Thymus (tissue), 11 donors: ENCODE data around the gene PLCB1. TPM values are rescaled to one million over a fixed set of nuclear protein-coding genes. Genes with fewer than 3 reads are reported as not detected.

Source experiments
- DNase-seq, 9 donors: peaks; one replicate each; pipeline ENCODE4 v3.0.0-alpha.2; 2013; ENCODE audit warnings: low spot score in 9 of 9, low read depth in 6 of 9, missing footprints in 1 of 9
- H3K27ac ChIP-seq, 2 donors: one replicate each; pipeline ENCODE4 v1.5.1; 2013; ENCODE audit warnings: control low read depth in 1 of 2, low read depth in 1 of 2, low read length in 1 of 2, mild to moderate bottlenecking in 1 of 2, moderate library complexity in 1 of 2
- H3K27me3 ChIP-seq, 2 donors: one replicate each; pipeline ENCODE4 v1.5.1; 2013; ENCODE audit warnings: low read length in 1 of 2; ENCODE audit not compliant: control insufficient read depth in 2 of 2, insufficient read depth in 1 of 2
- H3K36me3 ChIP-seq, 2 donors: one replicate each; pipeline ENCODE4 v1.5.1; 2013; ENCODE audit warnings: low read length in 1 of 2, mild to moderate bottlenecking in 1 of 2, moderate library complexity in 1 of 2; ENCODE audit not compliant: control insufficient read depth in 2 of 2, insufficient read depth in 2 of 2
- H3K4me1 ChIP-seq, 2 donors: one replicate each; pipeline ENCODE4 v1.5.1; 2013; ENCODE audit warnings: low read length in 2 of 2; ENCODE audit not compliant: control insufficient read depth in 2 of 2, insufficient read depth in 2 of 2
- H3K4me3 ChIP-seq, 2 donors: one replicate each; pipeline ENCODE4 v1.5.1; 2013; ENCODE audit warnings: low read length in 2 of 2, control low read depth in 1 of 2, mild to moderate bottlenecking in 1 of 2
- H3K9me3 ChIP-seq, 2 donors: one replicate each; pipeline ENCODE4 v1.5.1; 2013; ENCODE audit warnings: low read length in 1 of 2, mild to moderate bottlenecking in 1 of 2; ENCODE audit not compliant: control insufficient read depth in 2 of 2, insufficient read depth in 1 of 2
- WGBS: extraction: QIAGEN DNeasy Blood & Tissue Kit; methylation state at CpG from one replicate; pipeline ENCODE4 v1.1.7; 2013; 5-methylcytosine and 5-hydroxymethylcytosine counted together
- polyA plus RNA-seq: library from polyadenylated mRNA; stranded (reverse); fragments of 200-250 nt; gene quantifications from one replicate; pipeline ENCODE4 v1.2.3, GENCODE V29; 2013
- total RNA-seq: library from RNA; stranded (reverse); fragments of 120-200 nt; gene quantifications from one replicate; pipeline ENCODE4 v1.2.4, GENCODE V29; 2013
- donor health status: healthy.

Gene PLCB1
- total and polyA plus RNA-seq, 2 donors = 4.1 to 4.7 TPM

DNA sequence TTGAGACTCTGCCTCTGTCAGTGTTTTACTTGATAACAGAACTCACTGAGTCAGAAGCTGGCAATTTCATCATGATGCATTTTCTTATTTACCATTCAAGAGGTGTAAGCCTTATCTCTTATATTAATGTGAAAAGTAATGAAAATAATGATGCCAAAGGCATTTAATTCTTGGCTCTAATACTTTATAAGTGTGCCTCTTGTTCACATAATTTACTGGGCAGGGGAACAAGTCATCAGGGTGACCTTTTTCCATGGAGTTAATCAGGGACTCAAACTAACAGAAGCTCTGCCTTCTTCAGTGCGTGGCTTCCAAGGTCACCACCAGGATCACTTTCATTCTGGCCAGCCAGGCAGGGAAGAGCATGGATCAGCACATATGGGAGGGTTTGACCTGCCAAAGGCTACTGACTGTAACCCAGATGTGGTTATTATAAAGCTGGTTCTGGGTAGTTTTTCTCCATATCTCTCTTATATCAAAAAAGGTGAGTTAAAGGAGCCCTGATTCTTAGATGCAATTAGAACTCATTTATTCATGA lies 5.2 kb upstream of the PLCB1 start:
- Histone ChIP-seq H3K9me3 (no peaks in the 10 kb centered on the region), H3K27ac (no peak overlapping the region), H3K36me3 (no peaks in the 10 kb centered on the region), H3K4me1 (peaks cover 3 to 5% of the 10 kb centered on the region in 2 donors), H3K27me3 (no peaks in the 10 kb centered on the region), H3K4me3 (no peak overlapping the region)
- WGBS = 96% methylated on average over 1 of the region's 1 CpG
- DNase-seq = no peak

DNA sequence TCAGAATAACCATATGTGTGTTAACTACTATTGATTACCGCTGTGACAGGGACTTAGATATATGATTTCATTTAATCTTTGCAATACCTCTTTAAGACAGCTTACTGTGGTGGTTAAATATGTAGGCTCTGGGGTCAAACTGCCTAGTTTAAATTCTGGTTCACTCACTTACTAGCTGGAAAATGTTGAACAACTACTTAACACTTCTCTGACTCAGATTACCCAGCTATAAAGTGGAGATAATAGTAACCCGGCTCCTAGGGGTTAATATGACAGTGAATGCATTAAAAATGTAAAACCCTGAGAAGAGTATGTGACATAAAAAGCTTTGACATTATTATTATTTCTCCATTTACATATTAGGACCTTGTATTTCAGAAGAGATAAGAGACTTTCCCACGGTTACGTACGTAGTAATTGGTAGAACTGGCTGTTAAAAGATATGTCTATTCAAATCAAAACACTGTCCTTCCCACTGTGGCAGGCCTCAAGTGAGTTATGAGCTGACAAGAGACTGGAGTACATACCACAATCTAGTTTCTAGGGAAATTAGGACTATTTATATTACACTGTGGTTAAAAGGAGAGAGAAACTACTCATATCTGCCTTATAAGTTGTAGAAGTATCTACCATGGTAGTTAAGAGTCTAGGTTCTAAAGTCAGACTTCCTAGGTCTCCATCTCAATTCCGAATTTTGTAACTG lies 4.4 kb upstream of the PLCB1 start:
- H3K36me3 ChIP-seq = no peaks in the 10 kb centered on the region
- no peak overlapping the region for H3K27ac ChIP-seq
- H3K9me3 ChIP-seq = no peaks in the 10 kb centered on the region
- H3K4me3 ChIP-seq = no peak overlapping the region
- H3K4me1 ChIP-seq = peaks cover 3 to 6% of the 10 kb centered on the region in 2 donors
- 93% methylated on average over 6 of the region's 6 CpGs for WGBS
- H3K27me3 ChIP-seq = peaks cover 0 to 2% of the 10 kb centered on the region in 2 donors
- no peak for DNase-seq

DNA sequence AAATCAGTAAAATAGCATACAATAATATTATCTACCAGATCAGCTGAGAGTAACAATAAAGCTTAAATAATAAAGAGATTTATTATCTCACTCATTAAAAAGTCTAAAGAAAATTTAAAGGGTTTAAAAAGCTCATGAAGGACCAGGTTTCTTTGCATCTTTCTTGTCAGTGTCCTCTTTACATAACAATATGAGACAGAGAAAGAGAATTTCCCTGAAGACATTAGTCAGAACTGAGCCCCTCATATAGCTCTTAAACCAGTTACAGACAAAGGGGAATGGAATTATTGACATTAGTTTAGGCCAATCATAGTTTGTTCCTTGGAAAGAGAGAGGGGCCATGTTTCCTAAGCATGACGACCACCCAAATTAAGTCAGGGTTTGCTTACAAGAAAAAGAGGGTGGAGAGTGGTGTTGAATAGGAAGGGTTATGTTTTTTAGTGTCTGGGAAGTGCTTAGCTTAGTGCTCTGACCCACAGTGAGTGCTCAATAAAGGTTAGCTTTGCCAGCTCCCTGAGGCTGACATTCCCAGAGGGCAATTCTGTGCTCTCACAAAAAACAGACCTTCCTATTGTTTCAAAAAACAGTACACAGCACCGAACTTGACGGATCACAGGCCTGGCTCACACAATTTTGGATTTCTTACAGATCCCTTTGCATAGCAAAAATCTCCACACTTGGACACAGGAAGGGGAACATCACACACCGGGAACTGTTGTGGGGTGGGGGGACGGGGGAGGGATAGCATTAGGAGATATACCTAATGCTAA lies 3.6 kb upstream of the PLCB1 start:
- Histone ChIP-seq H3K27ac (no peak overlapping the region), H3K4me1 (peaks cover 8 to 14% of the 10 kb centered on the region in 2 donors), H3K36me3 (no peaks in the 10 kb centered on the region), H3K4me3 (no peak overlapping the region), H3K27me3 (peaks cover 0 to 10% of the 10 kb centered on the region in 2 donors), H3K9me3 (no peaks in the 10 kb centered on the region)
- 94% methylated on average over 5 of the region's 5 CpGs for WGBS
- no peak for DNase-seq

DNA sequence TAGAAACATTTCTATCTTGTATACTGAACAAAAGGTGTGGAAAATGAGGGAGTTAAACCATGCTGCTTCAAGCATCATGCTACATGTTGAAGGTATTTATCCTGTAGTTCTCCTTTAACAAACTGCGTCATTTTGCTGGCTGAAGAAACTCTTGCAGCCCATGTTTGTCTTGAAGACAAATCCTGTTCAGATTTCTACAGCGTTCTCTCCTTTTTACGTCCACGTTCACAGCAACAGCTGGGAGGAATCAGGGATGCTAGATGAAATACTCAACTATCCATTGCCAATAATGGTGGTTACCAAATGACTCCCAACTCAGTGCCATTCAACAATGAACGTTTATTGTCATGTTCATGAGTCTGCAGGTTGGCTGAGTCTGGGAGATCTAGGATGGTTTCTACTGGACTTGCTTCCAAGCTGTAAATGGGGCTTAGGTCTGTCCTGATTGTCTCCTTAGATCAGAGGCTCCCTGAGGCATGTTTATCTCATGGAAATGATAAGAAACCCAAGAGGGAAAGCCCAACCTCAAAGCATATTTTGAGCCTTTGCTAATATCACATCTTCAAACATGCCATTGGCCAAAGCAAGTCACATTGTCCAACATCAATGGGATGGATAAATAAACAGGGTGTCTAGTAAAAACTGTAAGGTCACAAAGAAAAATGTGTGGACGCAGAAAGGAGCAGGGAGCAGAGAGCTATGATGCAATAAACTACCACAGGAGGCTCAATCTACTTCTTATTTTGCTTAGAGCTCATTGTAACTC lies 2.7 kb upstream of the PLCB1 start:
- DNase-seq = no peak
- H3K27ac ChIP-seq = no peak overlapping the region
- 96% methylated on average over 6 of the region's 6 CpGs for WGBS
- peaks cover 0 to 10% of the 10 kb centered on the region in 2 donors for H3K27me3 ChIP-seq
- peaks cover 9 to 14% of the 10 kb centered on the region in 2 donors for H3K4me1 ChIP-seq
- H3K36me3 ChIP-seq = no peaks in the 10 kb centered on the region
- H3K4me3 ChIP-seq = no peak overlapping the region
- H3K9me3 ChIP-seq = no peaks in the 10 kb centered on the region

DNA sequence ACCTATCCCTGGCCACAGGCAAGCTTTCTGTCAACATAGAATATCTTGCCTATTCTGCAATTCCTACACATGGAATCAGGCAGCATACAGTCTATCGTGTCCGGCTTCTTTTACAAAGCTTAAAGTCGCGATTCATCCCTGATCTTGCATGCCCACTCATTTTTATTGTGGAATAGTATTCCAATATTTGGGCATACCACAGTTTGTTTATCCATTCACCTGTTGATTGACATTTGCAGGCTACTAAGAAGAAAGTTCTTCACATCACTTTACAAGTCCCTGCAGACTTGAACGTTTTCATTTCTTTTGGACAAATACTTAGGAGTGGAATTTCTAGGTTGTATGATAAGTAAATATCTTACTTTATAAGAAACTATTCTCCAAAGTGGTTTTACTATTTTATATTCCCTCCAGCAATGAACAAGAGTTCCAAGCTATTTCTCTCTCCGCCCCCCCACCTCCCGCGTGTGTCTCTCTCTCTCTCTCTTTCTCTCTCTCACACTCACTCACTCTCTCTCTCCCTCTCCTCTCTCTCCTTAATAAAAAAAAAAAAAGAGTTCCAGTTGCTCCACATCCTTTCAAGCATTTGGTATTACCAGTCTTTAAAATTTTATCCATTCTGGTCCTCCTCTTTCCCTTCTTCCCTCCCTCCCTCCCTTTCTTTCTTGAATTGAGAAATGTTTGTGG lies 1.1 kb upstream of the PLCB1 start:
- peaks cover 9 to 14% of the 10 kb centered on the region in 2 donors for H3K4me1 ChIP-seq
- H3K27me3 ChIP-seq = peaks cover 0 to 10% of the 10 kb centered on the region in 2 donors
- WGBS = 82% methylated on average over 8 of the region's 8 CpGs
- H3K36me3 ChIP-seq = no peaks in the 10 kb centered on the region
- H3K9me3 ChIP-seq = no peaks in the 10 kb centered on the region
- no peak for DNase-seq
- H3K27ac ChIP-seq = no peak overlapping the region
- no peak overlapping the region for H3K4me3 ChIP-seq

DNA sequence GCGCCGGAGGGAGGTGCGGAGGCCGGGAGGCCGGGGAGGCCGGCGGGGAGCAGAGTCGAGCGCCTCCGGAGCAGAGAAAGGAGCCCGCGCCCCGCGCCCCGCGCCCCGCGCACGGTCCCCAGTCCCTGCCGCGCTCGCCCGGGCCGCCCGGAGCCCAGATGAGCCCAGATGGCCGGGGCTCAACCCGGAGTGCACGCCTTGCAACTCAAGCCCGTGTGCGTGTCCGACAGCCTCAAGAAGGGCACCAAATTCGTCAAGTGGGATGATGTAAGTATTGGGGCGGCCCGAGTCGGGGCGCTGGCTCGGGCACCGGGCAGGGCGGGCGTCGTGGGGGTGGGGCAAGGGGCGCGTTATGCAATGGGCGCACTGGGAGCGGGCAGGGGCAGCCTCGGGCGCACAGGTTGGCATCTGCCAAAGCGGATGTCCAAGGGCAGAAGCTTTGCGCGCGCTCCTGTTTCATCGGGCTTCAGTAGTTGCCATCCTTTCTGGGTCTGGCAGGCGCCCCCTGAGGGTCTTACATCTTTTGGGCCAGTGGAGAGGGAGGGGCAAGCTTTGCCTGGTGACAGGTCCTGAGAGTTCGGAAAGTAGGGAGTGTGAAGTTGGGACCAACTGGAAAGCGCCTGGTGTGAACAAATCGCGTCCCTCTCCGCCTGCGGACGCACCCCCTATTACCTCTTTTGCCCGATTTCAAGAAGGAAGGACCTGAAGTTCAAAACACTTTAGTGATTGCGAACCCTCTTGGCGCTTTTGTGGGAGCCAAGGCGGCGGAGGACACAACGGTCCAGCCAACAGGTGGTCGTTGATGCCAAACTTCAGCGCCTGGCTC lies 631 bp downstream of the PLCB1 start:
- peak overlapping the region; percentile 54 to 79 for H3K4me3 ChIP-seq

DNA sequence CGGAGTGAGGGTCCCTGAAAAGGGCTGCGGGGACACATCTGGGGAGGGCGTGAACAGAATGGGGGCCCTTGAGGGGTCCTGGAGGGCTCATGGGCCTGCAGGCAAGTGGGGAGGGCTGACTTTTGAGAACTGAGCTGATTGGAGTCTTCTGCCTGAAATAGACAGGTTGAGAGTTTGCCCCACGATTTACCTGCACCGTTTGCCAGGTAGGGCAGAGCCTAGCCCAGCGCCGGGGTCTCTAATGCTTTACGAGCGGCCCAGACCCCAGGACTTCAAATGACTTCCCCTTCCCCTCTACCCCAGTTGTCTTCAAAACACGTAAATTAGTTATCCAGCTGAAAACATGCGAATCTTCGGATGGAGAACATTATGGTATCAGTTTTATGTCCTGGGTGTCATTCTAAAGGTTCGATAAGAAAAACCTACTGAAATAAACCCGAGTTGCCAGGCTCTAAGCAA lies 1.3 kb downstream of the PLCB1 start:
- peaks cover 9 to 14% of the 10 kb centered on the region in 2 donors for H3K4me1 ChIP-seq
- H3K36me3 ChIP-seq = no peaks in the 10 kb centered on the region
- WGBS = 5% methylated on average over 14 of the region's 14 CpGs
- H3K27ac ChIP-seq = no peak overlapping the region
- H3K27me3 ChIP-seq = peaks cover 0 to 10% of the 10 kb centered on the region in 2 donors
- H3K9me3 ChIP-seq = no peaks in the 10 kb centered on the region
- peak overlapping the region; percentile 54 to 79 for H3K4me3 ChIP-seq
- DNase-seq = peak in 1 of 9 donors; percentile 19

More for the DNA sequence above, 631 bp downstream of the PLCB1 start:
- no peaks in the 10 kb centered on the region for H3K9me3 ChIP-seq
- H3K27ac ChIP-seq = peak overlapping the region in 1 of 2 donors; percentile 61
- under 1% methylated on average over 68 of the region's 68 CpGs for WGBS
- no peaks in the 10 kb centered on the region for H3K36me3 ChIP-seq
- H3K27me3 ChIP-seq = peaks cover 0 to 10% of the 10 kb centered on the region in 2 donors
- peak in 4 of 9 donors; percentile 23 to 52 (median 25) for DNase-seq
- peaks cover 9 to 14% of the 10 kb centered on the region in 2 donors for H3K4me1 ChIP-seq
